GM21515 (cell line): ENCODE data around the gene MN1.

Source experiments
- ATAC-seq: cut with Tn5 transposase; IDR thresholded peaks from one replicate; pipeline ENCODE4 v1.9.1; 2021; ENCODE audit not compliant: unreplicated experiment

MN1 gene

GRCh38 chr22:27765706-27766291 is 35.8 kb downstream of the MN1 start:
- ATAC-seq = no peak

GRCh38 chr22:27764722-27765236 is 36.8 kb downstream of the MN1 start:
- ATAC-seq = no peak

- ATAC-seq = no peak
These were observed 39.9 kb downstream of the MN1 start for GRCh38 chr22:27761665-27762064.

GRCh38 chr22:27761000-27761399 is 40.6 kb downstream of the MN1 start:
- no peak for ATAC-seq

GRCh38 chr22:27760474-27760873 is 41.1 kb downstream of the MN1 start:
- ATAC-seq = no peak

- no peak for ATAC-seq
These were observed 43.5 kb downstream of the MN1 start for GRCh38 chr22:27757928-27758525.

GRCh38 chr22:27756212-27756660 is 45.3 kb downstream of the MN1 start:
- no peak for ATAC-seq

- ATAC-seq = no peak
These were observed 45.9 kb downstream of the MN1 start for GRCh38 chr22:27755521-27756211.

- ATAC-seq = no peak
These were observed 46.6 kb downstream of the MN1 start for GRCh38 chr22:27754888-27755480.

- no peak for ATAC-seq
These were observed 47.2 kb downstream of the MN1 start for GRCh38 chr22:27754247-27754887.

- no peak for ATAC-seq
These were observed 48.8 kb downstream of the MN1 start for GRCh38 chr22:27752771-27753170.

GRCh38 chr22:27752141-27752540 is 49.4 kb downstream of the MN1 start:
- ATAC-seq = no peak

- ATAC-seq = no peak
These were observed 50.1 kb downstream of the MN1 start for GRCh38 chr22:27751277-27752070.

GRCh38 chr22:27750584-27751265 is 50.8 kb downstream of the MN1 start:
- ATAC-seq = no peak

GRCh38 chr22:27749597-27750225 is 51.8 kb downstream of the MN1 start:
- ATAC-seq = no peak

GRCh38 chr22:27748751-27749191 is 52.8 kb downstream of the MN1 start:
- no peak for ATAC-seq

GRCh38 chr22:27748349-27748748 is 53.2 kb downstream of the MN1 start:
- ATAC-seq = no peak

- ATAC-seq = no peak
These were observed 53.9 kb downstream of the MN1 start for GRCh38 chr22:27747396-27748221.

- ATAC-seq = no peak
These were observed 54.6 kb downstream of the MN1 start for GRCh38 chr22:27746918-27747317.
